Measurements from ENCODE around the gene CDH4.

CDH4 gene

GRCh38 chr20:61548069-61548468 lies 296.0 kb downstream of the CDH4 start:
- peaks cover 12% of the 10 kb centered on the region for H4K20me1 ChIP-seq (ENCODE audit: insufficient read depth, low read length)
- no peak overlapping the region for H3K4me2 ChIP-seq (ENCODE audit: insufficient read depth, low read length)
- no peaks in the 10 kb centered on the region for H3K27me3 ChIP-seq (ENCODE audit: insufficient read depth, low read length, poor library complexity)
- no peak overlapping the region for H3K27ac ChIP-seq (ENCODE audit: low read length)
- H3K4me1 ChIP-seq (ENCODE audit: insufficient read depth, low read length), result no peaks in the 10 kb centered on the region
- no peaks in the 10 kb centered on the region for H3K36me3 ChIP-seq (ENCODE audit: insufficient read depth, low read length)
- H3K79me2 ChIP-seq (ENCODE audit: insufficient read depth, low read length), result no peaks in the 10 kb centered on the region
- DNase-seq, result no peak
- H2AFZ ChIP-seq (ENCODE audit: low read depth, low read length), result no peak overlapping the region
- no peak overlapping the region for H3K4me3 ChIP-seq (ENCODE audit: low read depth in 1 of 2, low read length in 2 of 2)
- ATAC-seq (ENCODE audit: insufficient read depth, low read depth), result no peak
- no peak overlapping the region for H3K9ac ChIP-seq (ENCODE audit: low read depth, low read length)
- TF ChIP-seq CTCF (IDR thresholded peaks at IDR 0.05; ENCODE audit: borderline replicate concordance, extremely low read depth, low read length, poor library complexity, severe bottlenecking) (no peak), EZH2 (IDR thresholded peaks at IDR 0.05; ENCODE audit: borderline replicate concordance, low read depth, low read length, severe bottlenecking) (no peak)
- H3K9me3 ChIP-seq (ENCODE audit: insufficient read depth, low read length, severe bottlenecking), result no peaks in the 10 kb centered on the region

DNA sequence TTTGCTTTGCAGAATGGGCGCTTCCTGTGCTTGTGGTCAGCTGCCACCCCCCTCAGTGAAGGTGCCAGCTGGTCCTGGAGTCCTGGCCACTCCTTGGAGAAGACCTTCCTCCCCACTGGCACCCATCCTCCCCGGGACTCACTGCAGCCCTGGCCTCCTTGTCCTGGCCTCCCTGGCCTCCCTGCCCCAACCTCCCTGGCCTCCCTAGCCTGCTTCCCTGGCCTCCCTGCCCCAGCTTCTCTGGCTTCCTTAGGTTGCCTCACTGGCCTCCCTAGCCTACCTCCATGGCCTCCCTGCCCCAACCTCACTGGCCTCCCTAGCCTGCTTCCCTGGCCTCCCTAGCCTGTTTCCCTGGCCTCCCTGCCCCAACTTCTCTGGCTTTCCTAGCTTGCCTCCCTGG lies 297.8 kb downstream of the CDH4 start:
- Histone ChIP-seq H3K36me3 (ENCODE audit: insufficient read depth, low read length) (no peaks in the 10 kb centered on the region), H3K9me3 (ENCODE audit: insufficient read depth, low read length, severe bottlenecking) (peaks cover 3% of the 10 kb centered on the region), H3K4me2 (ENCODE audit: insufficient read depth, low read length) (no peak overlapping the region), H3K4me3 (ENCODE audit: low read depth in 1 of 2, low read length in 2 of 2) (no peak overlapping the region), H3K27ac (ENCODE audit: low read length) (no peak overlapping the region), H4K20me1 (ENCODE audit: insufficient read depth, low read length) (peaks cover 12% of the 10 kb centered on the region), H3K4me1 (ENCODE audit: insufficient read depth, low read length) (no peaks in the 10 kb centered on the region), H3K27me3 (ENCODE audit: insufficient read depth, low read length, poor library complexity) (no peaks in the 10 kb centered on the region), H3K9ac (ENCODE audit: low read depth, low read length) (no peak overlapping the region), H3K79me2 (ENCODE audit: insufficient read depth, low read length) (no peaks in the 10 kb centered on the region), H2AFZ (ENCODE audit: low read depth, low read length) (no peak overlapping the region)
- ATAC-seq (ENCODE audit: insufficient read depth, low read depth), result no peak
- TF ChIP-seq CTCF (IDR thresholded peaks at IDR 0.05; ENCODE audit: borderline replicate concordance, extremely low read depth, low read length, poor library complexity, severe bottlenecking), result no peak
- no peak for DNase-seq

DNA sequence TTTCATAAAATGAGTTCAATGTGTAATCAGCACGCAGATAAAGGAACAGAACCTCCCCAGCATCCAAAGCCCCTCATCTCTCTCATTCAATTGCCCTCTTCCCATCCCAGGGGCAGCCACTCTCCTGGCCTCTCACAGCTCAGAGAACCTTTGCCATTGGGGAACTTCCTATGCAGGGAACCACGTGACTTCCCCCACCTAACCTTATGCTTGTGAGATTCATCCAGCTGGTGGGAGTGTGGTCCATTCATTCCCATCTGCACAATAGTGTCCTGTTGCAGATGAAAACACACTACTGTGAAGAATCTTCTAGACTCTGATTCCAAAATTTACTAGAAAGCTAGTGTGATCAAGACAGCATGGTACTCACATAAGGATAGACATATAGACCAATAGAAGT lies 299.3 kb downstream of the CDH4 start:
- Histone ChIP-seq H3K36me3 (ENCODE audit: insufficient read depth, low read length) (no peaks in the 10 kb centered on the region), H3K9ac (ENCODE audit: low read depth, low read length) (no peak overlapping the region), H3K9me3 (ENCODE audit: insufficient read depth, low read length, severe bottlenecking) (peaks cover 3% of the 10 kb centered on the region), H3K79me2 (ENCODE audit: insufficient read depth, low read length) (no peaks in the 10 kb centered on the region), H4K20me1 (ENCODE audit: insufficient read depth, low read length) (peaks cover 10% of the 10 kb centered on the region; the same call in 1 of the 2 replicates), H3K4me2 (ENCODE audit: insufficient read depth, low read length) (no peak overlapping the region), H3K4me3 (ENCODE audit: low read depth in 1 of 2, low read length in 2 of 2) (no peak overlapping the region), H3K4me1 (ENCODE audit: insufficient read depth, low read length) (no peaks in the 10 kb centered on the region), H3K27ac (ENCODE audit: low read length) (no peak overlapping the region), H3K27me3 (ENCODE audit: insufficient read depth, low read length, poor library complexity) (no peaks in the 10 kb centered on the region), H2AFZ (ENCODE audit: low read depth, low read length) (no peak overlapping the region)
- TF ChIP-seq EZH2 (IDR thresholded peaks at IDR 0.05; ENCODE audit: borderline replicate concordance, low read depth, low read length, severe bottlenecking) (no peak), CTCF (IDR thresholded peaks at IDR 0.05; ENCODE audit: borderline replicate concordance, extremely low read depth, low read length, poor library complexity, severe bottlenecking) (no peak)
- DNase-seq (no peak), ATAC-seq (ENCODE audit: insufficient read depth, low read depth) (no peak)

DNA sequence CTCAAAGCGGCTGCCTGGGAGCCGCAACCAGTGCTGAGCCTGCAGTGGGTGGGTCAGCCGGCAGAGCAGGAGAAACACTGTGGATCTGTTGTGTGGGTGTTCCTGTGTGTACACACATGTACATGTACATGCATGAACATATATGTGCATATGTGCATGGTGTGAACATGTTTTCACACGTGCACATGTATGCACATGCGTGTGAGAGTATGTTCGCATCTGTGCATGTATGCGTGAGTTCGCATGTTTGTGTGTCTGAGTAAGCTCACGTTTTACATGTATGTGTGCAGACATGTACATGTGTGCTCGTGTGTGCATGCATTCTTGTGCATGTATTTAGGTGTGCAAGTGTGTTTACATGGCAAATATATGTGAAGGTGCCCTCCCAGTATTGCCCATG lies 302.6 kb downstream of the CDH4 start:
- Histone ChIP-seq H3K27me3 (ENCODE audit: insufficient read depth, low read length, poor library complexity) (no peaks in the 10 kb centered on the region), H3K4me1 (ENCODE audit: insufficient read depth, low read length) (no peaks in the 10 kb centered on the region), H3K9ac (ENCODE audit: low read depth, low read length) (no peak overlapping the region), H4K20me1 (ENCODE audit: insufficient read depth, low read length) (no peaks in the 10 kb centered on the region), H3K79me2 (ENCODE audit: insufficient read depth, low read length) (no peaks in the 10 kb centered on the region), H3K4me3 (ENCODE audit: low read depth in 1 of 2, low read length in 2 of 2) (no peak overlapping the region), H3K4me2 (ENCODE audit: insufficient read depth, low read length) (no peak overlapping the region), H3K27ac (ENCODE audit: low read length) (no peak overlapping the region), H3K36me3 (ENCODE audit: insufficient read depth, low read length) (no peaks in the 10 kb centered on the region), H3K9me3 (ENCODE audit: insufficient read depth, low read length, severe bottlenecking) (peaks cover 3% of the 10 kb centered on the region), H2AFZ (ENCODE audit: low read depth, low read length) (no peak overlapping the region)
- no peak for TF ChIP-seq EZH2 (IDR thresholded peaks at IDR 0.05; ENCODE audit: borderline replicate concordance, low read depth, low read length, severe bottlenecking)
- TF ChIP-seq CTCF (IDR thresholded peaks at IDR 0.05; ENCODE audit: borderline replicate concordance, extremely low read depth, low read length, poor library complexity, severe bottlenecking), result no peak
- DNase-seq (no peak), ATAC-seq (ENCODE audit: insufficient read depth, low read depth) (no peak)
